H1 (cell line): Measurements from ENCODE around the gene TRIOBP. TPM values are rescaled to one million over a fixed set of nuclear protein-coding genes. Genes with fewer than 3 reads are reported as not detected.

ENCODE experiments used
- ASH2L ChIP-seq: fragments of 200-600, 300-600 bp; sonication (generic); IDR thresholded peaks from one replicate; pipeline ENCODE4 v1.7.1; 2017; ENCODE audit warnings: low read length
- BACH1 ChIP-seq: IDR thresholded peaks from 2 replicates; pipeline ENCODE4 v1.6.1; 2012; ENCODE audit warnings: low read length, improper control_type of control experiment
- BRCA1 ChIP-seq: IDR thresholded peaks from 2 replicates; pipeline ENCODE4 v1.6.1; 2012; ENCODE audit warnings: low read depth, low read length, improper control_type of control experiment
- CBX5 ChIP-seq: fragments of 300-800, 300-1000 bp; sonication (generic); IDR thresholded peaks from 2 replicates; pipeline ENCODE4 v1.7.1; 2016; ENCODE audit warnings: antibody characterized with exemption, low read length, low read depth
- CEBPB ChIP-seq: IDR thresholded peaks from 2 replicates; pipeline ENCODE4 v1.6.1; 2012; ENCODE audit warnings: low read depth, low read length
- CHD2 ChIP-seq: IDR thresholded peaks from 2 replicates; pipeline ENCODE4 v1.6.1; 2012; ENCODE audit warnings: low read length, improper control_type of control experiment
- CREB1 ChIP-seq: IDR thresholded peaks from 2 replicates; pipeline ENCODE4 v1.6.1; 2012; ENCODE audit warnings: inconsistent platforms
- EGR1 ChIP-seq: IDR thresholded peaks from 2 replicates; pipeline ENCODE4 v1.6.1; 2011; ENCODE audit warnings: low read depth, low read length, borderline replicate concordance
- GTF2F1 ChIP-seq: IDR thresholded peaks from 2 replicates; pipeline ENCODE4 v1.6.1; 2012; ENCODE audit warnings: low read depth, low read length, improper control_type of control experiment, borderline replicate concordance
- JUN ChIP-seq: IDR thresholded peaks from 2 replicates; pipeline ENCODE4 v1.6.1; 2011; ENCODE audit warnings: low read depth, mild to moderate bottlenecking, improper control_type of control experiment, low read length
- KDM1A ChIP-seq: fragments of 200-600, 300-600 bp; sonication (generic); IDR thresholded peaks from 2 replicates; pipeline ENCODE4 v1.7.1; 2016; ENCODE audit warnings: mild to moderate bottlenecking, low read length, borderline replicate concordance
- KDM4A ChIP-seq: IDR thresholded peaks from one replicate; pipeline ENCODE4 v1.7.1; 2012; ENCODE audit warnings: low read depth, mild to moderate bottlenecking, moderate library complexity, low read length, inconsistent platforms; ENCODE audit not compliant: severe bottlenecking
- KDM5A ChIP-seq: fragments of 200-600 bp; IDR thresholded peaks from 2 replicates; pipeline ENCODE4 v1.7.1; 2012; ENCODE audit warnings: mild to moderate bottlenecking, low read length, inconsistent platforms, mixed read lengths
- MAFK ChIP-seq: IDR thresholded peaks from 2 replicates; pipeline ENCODE4 v1.6.1; 2012; ENCODE audit warnings: low read depth, mild to moderate bottlenecking, improper control_type of control experiment, low read length
- RAD21 ChIP-seq, 2 experiments: IDR thresholded peaks in 1 of 2; conservative IDR thresholded peaks in 1 of 2; 2 replicates each; pipeline ENCODE4 v1.6.1; 2011; ENCODE audit warnings: low read depth in 2 of 2, low read length in 2 of 2, improper control_type of control experiment in 1 of 2, inconsistent platforms in 1 of 2, mild to moderate bottlenecking in 1 of 2, moderate library complexity in 1 of 2
- RNF2 ChIP-seq: fragments of 200-900, 300-1000 bp; sonication (generic); IDR thresholded peaks from 2 replicates; pipeline ENCODE4 v1.7.1; 2016; ENCODE audit warnings: borderline replicate concordance, low read depth, mild to moderate bottlenecking, antibody characterized with exemption, low read length; ENCODE audit not compliant: poor library complexity, severe bottlenecking; ENCODE audit errors: missing control alignments
- RXRA ChIP-seq: IDR thresholded peaks from 2 replicates; pipeline ENCODE4 v1.6.1; 2011; ENCODE audit warnings: low read depth, mild to moderate bottlenecking, low read length, moderate library complexity; ENCODE audit not compliant: insufficient read depth
- SIN3A ChIP-seq, 2 experiments: IDR thresholded peaks in 1 of 2; conservative IDR thresholded peaks in 1 of 2; 2 replicates each; pipeline ENCODE4 v1.6.1; 2011 to 2012; ENCODE audit warnings: low read length in 2 of 2, improper control_type of control experiment in 1 of 2, low read depth in 1 of 2, mild to moderate bottlenecking in 1 of 2
- SIRT6 ChIP-seq: IDR thresholded peaks from one replicate; pipeline ENCODE4 v1.7.1; 2012; ENCODE audit warnings: low read length, inconsistent platforms
- SP1 ChIP-seq: IDR thresholded peaks from 2 replicates; pipeline ENCODE4 v1.6.1; 2011; ENCODE audit warnings: low read depth, low read length
- SP4 ChIP-seq: IDR thresholded peaks from 2 replicates; pipeline ENCODE4 v1.6.1; 2012; ENCODE audit warnings: low read length, inconsistent platforms
- TAF7 ChIP-seq: optimal IDR thresholded peaks from 2 replicates; pipeline ENCODE3; 2011; ENCODE audit warnings: low read depth, mild to moderate bottlenecking, inconsistent platforms, low read length, moderate library complexity, borderline replicate concordance
- TEAD4 ChIP-seq: IDR thresholded peaks from 2 replicates; pipeline ENCODE4 v1.6.1; 2012; ENCODE audit warnings: low read depth, low read length, inconsistent platforms, mixed read lengths
- ZNF274 ChIP-seq: IDR thresholded peaks from 2 replicates; pipeline ENCODE4 v1.7.0; 2012; ENCODE audit warnings: low read length, borderline replicate concordance; ENCODE audit errors: extremely low read depth
- polyA plus RNA-seq, 7 experiments: library from polyadenylated mRNA; depleted of rRNA in 3 of 7; stranded (reverse) in 5 of 7; unstranded in 2 of 7; fragments of >200 nt in 5 of 7; fragments of 200-250 nt in 2 of 7; gene quantifications; 1 replicate in 5 of 7; 2 replicates in 1 of 7; 4 replicates in 1 of 7; pipeline versions ENCODE4 v1.2.1 to v1.2.3, GENCODE V29; 2011 to 2013; ENCODE audit warnings: missing spikeins in 2 of 7, mixed read lengths in 2 of 7
- total RNA-seq: library from RNA; stranded (reverse); fragmentation: NEBNext Ultra II Directional; extraction: Animal tissue kit (Norgen Biotek cat#: 25700); gene quantifications from 2 replicates; pipeline ENCODE4 v1.2.1, GENCODE V29; 2021
- TF ChIP-seq, protein P1 (sequence below), 3 experiments: IDR thresholded peaks; 1 replicate in 2 of 3; 2 replicates in 1 of 3; pipeline versions ENCODE4 v1.5.1 to v1.6.1; 2011; ENCODE audit warnings: low read length in 3 of 3, mild to moderate bottlenecking in 3 of 3, inconsistent platforms in 2 of 3, low read depth in 1 of 3, moderate library complexity in 1 of 3; ENCODE audit not compliant: insufficient read depth in 1 of 3; ENCODE audit errors: control extremely low read depth in 1 of 3

The TRIOBP gene
- total and polyA plus RNA-seq, 2 of the 8 experiments (the other 6 are each of a cell fraction or from before 2014, with no cell fraction given), result 18.2 to 27.3 TPM

DNA sequence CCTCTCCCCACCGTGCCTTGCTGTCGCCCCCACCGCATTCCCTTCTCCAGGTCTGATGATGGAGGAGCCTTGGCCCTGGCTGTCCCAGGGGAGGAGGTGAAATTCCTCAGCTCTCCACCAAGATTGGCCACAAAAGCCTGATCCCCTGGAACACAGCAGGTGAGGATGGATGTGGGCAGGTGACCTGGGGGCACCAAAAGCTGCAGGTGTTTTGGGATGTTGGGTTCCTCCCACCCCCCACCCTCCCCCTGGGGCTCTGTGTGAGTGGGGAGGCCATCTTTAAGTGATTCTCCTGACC is 639 bp downstream of the TRIOBP start (continued):
- TF ChIP-seq, protein P1, sequence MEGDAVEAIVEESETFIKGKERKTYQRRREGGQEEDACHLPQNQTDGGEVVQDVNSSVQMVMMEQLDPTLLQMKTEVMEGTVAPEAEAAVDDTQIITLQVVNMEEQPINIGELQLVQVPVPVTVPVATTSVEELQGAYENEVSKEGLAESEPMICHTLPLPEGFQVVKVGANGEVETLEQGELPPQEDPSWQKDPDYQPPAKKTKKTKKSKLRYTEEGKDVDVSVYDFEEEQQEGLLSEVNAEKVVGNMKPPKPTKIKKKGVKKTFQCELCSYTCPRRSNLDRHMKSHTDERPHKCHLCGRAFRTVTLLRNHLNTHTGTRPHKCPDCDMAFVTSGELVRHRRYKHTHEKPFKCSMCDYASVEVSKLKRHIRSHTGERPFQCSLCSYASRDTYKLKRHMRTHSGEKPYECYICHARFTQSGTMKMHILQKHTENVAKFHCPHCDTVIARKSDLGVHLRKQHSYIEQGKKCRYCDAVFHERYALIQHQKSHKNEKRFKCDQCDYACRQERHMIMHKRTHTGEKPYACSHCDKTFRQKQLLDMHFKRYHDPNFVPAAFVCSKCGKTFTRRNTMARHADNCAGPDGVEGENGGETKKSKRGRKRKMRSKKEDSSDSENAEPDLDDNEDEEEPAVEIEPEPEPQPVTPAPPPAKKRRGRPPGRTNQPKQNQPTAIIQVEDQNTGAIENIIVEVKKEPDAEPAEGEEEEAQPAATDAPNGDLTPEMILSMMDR (IDR thresholded peaks at IDR 0.05; ENCODE audit: control extremely low read depth in 1 of 3, insufficient read depth in 1 of 3, low read depth in 1 of 3, low read length in 3 of 3), result peak in 1 of 3 experiments; percentile 5; a peak in 1 of 4 replicates
- no peak for TF ChIP-seq RNF2
- 0 out of 2 replicates have a peak, but pooled peaks have one; percentile 3 for TF ChIP-seq TEAD4
- no peak for TF ChIP-seq RXRA
- no peak for TF ChIP-seq CHD2
- TF ChIP-seq ASH2L, result no peak
- no peak for TF ChIP-seq KDM4A
- no peak for TF ChIP-seq CBX5
- no peak for TF ChIP-seq CEBPB
- no peak for TF ChIP-seq CREB1
- TF ChIP-seq BRCA1, result no peak
- 0 out of 2 replicates have a peak, but pooled peaks have one; percentile 29 for TF ChIP-seq SP1
- TF ChIP-seq SP4, result no peak
- TF ChIP-seq KDM1A, result no peak
- no peak for TF ChIP-seq SIN3A (conservative IDR thresholded peaks at IDR 0.05 in 1 of 2, IDR thresholded peaks at IDR 0.05 in 1 of 2; ENCODE audit: low read depth in 1 of 2, low read length in 2 of 2)
- no peak for TF ChIP-seq EGR1
- TF ChIP-seq MAFK, result no peak
- TF ChIP-seq KDM5A, result no peak
- no peak for TF ChIP-seq JUN
- no peak for TF ChIP-seq BACH1
- no peak for TF ChIP-seq GTF2F1
- TF ChIP-seq SIRT6, result no peak
- TF ChIP-seq RAD21 (IDR thresholded peaks at IDR 0.05 in 1 of 2, conservative IDR thresholded peaks at IDR 0.05 in 1 of 2; ENCODE audit: low read depth in 2 of 2, low read length in 2 of 2), result 0 out of 4 replicates have a peak, but pooled peaks of 1 of the 2 experiments have one; percentile 1
- TF ChIP-seq TAF7, result no peak
- TF ChIP-seq ZNF274, result no peak
